GM23338 (cell line): ENCODE measurements around the gene CIC. TPM values are rescaled to one million over a fixed set of nuclear protein-coding genes. Genes with fewer than 3 reads are reported as not detected.

Source experiments
- ATAC-seq: fragments of 200-7000 bp; cut with Tn5 transposase; 3 replicates; pipeline ENCODE4 v1.9.1; 2020
- DNase-seq: peaks from one replicate; pipeline ENCODE4 v3.0.0-alpha.2; 2015; ENCODE audit warnings: low spot score
- H2AFZ ChIP-seq: fragments of 200-600 bp; sonication (generic); 2 replicates; pipeline ENCODE4 v1.8.0; 2016; ENCODE audit warnings: antibody characterized with exemption, mild to moderate bottlenecking, moderate library complexity
- H3F3A ChIP-seq: fragments of 200-600 bp; sonication (generic); replicated peaks from 2 replicates; pipeline ENCODE4 v1.8.0; 2017; ENCODE audit warnings: antibody characterized with exemption, mixed run types, low read depth
- H3K27ac ChIP-seq: fragments of 200-600 bp; sonication (generic); 2 replicates; pipeline ENCODE4 v1.6.1; 2016; ENCODE audit warnings: low read depth
- H3K27me3 ChIP-seq: fragments of 200-600 bp; sonication (generic); 2 replicates; pipeline ENCODE4 v1.8.0; 2016; ENCODE audit warnings: mild to moderate bottlenecking, mixed run types, moderate library complexity; ENCODE audit not compliant: insufficient read depth
- H3K36me3 ChIP-seq: fragments of 200-600 bp; sonication (generic); 2 replicates; pipeline ENCODE4 v1.8.0; 2016; ENCODE audit warnings: mild to moderate bottlenecking; ENCODE audit not compliant: insufficient read depth
- H3K4me1 ChIP-seq: fragments of 200-600 bp; sonication (generic); 2 replicates; pipeline ENCODE4 v1.8.0; 2016; ENCODE audit warnings: mild to moderate bottlenecking, moderate library complexity; ENCODE audit not compliant: insufficient read depth
- H3K4me2 ChIP-seq: fragments of 200-600 bp; sonication (generic); 2 replicates; pipeline ENCODE4 v1.7.1; 2017; ENCODE audit warnings: mixed run types
- H3K4me3 ChIP-seq: fragments of 200-600 bp; sonication (generic); 2 replicates; pipeline ENCODE4 v1.6.1; 2016; ENCODE audit warnings: mixed run types
- H3K79me2 ChIP-seq: fragments of 200-600 bp; sonication (generic); replicated peaks from 2 replicates; pipeline ENCODE4 v1.8.0; 2017; ENCODE audit warnings: mild to moderate bottlenecking; ENCODE audit not compliant: insufficient read depth
- H3K9me2 ChIP-seq: fragments of 200-600 bp; sonication (generic); 2 replicates; pipeline ENCODE4 v1.8.0; 2017; ENCODE audit not compliant: insufficient read depth
- H4K20me1 ChIP-seq: fragments of 200-600 bp; sonication (generic); replicated peaks from 2 replicates; pipeline ENCODE4 v1.8.0; 2017; ENCODE audit warnings: mild to moderate bottlenecking; ENCODE audit not compliant: insufficient read depth
- H3K27ac Mint-ChIP-seq: 2 replicates; pipeline ENCODE4 v1.8.0; 2020; ENCODE audit warnings: inconsistent platforms, mild to moderate bottlenecking, moderate library complexity, mixed read lengths
- H3K27me3 Mint-ChIP-seq: 3 replicates; pipeline ENCODE4 v1.8.0; 2022; ENCODE audit warnings: low read depth, mild to moderate bottlenecking, moderate library complexity, mixed read lengths, inconsistent platforms; ENCODE audit not compliant: insufficient read depth, poor library complexity
- H3K36me3 Mint-ChIP-seq: 3 replicates; pipeline ENCODE4 v1.8.0; 2021; ENCODE audit warnings: low read depth, mild to moderate bottlenecking, inconsistent platforms, moderate library complexity, mixed read lengths
- H3K4me1 Mint-ChIP-seq: 3 replicates; pipeline ENCODE4 v1.8.0; 2020; ENCODE audit warnings: mild to moderate bottlenecking, inconsistent platforms, mixed read lengths
- H3K4me3 Mint-ChIP-seq: 3 replicates; pipeline ENCODE4 v1.8.0; 2021; ENCODE audit warnings: moderate library complexity, mild to moderate bottlenecking, inconsistent platforms, mixed read lengths
- H3K9me3 Mint-ChIP-seq: 3 replicates; pipeline ENCODE4 v1.8.0; 2020; ENCODE audit warnings: moderate library complexity, mild to moderate bottlenecking, inconsistent platforms, mixed read lengths
- CREB1 ChIP-seq: fragments of 250-450 bp; sonication (Bioruptor Pico); IDR thresholded peaks from 2 replicates; pipeline ENCODE4 v1.5.0; 2020; ENCODE audit warnings: low read depth, mild to moderate bottlenecking, moderate library complexity
- CTCF ChIP-seq, 2 experiments: fragments of 200-600 bp in 1 of 2; sonication (generic) in 1 of 2; conservative IDR thresholded peaks; 2 replicates each; pipeline versions ENCODE4 v1.5.1 to v1.6.1; 2016 to 2017; ENCODE audit warnings: antibody characterized with exemption in 2 of 2, low read depth in 2 of 2, mild to moderate bottlenecking in 2 of 2, moderate library complexity in 1 of 2
- EZH2 ChIP-seq: fragments of 200-600 bp; sonication (generic); IDR thresholded peaks from one replicate; pipeline ENCODE4 v1.8.0; 2017; ENCODE audit warnings: antibody characterized with exemption, mild to moderate bottlenecking, low read depth; ENCODE audit not compliant: unreplicated experiment
- EZH2phosphoT487 ChIP-seq: fragments of 200-600 bp; sonication (generic); IDR thresholded peaks from one replicate; pipeline ENCODE4 v1.8.1; 2018; ENCODE audit warnings: antibody characterized with exemption; ENCODE audit not compliant: unreplicated experiment
- JUNB ChIP-seq: IDR thresholded peaks from one replicate; pipeline ENCODE4 v1.6.1; 2016; ENCODE audit warnings: antibody characterized with exemption; ENCODE audit not compliant: unreplicated experiment
- NANOG ChIP-seq: IDR thresholded peaks from 2 replicates; pipeline ENCODE4 v1.6.1; 2016; ENCODE audit warnings: antibody characterized with exemption, borderline replicate concordance
- POLR2AphosphoS5 ChIP-seq: IDR thresholded peaks from 2 replicates; pipeline ENCODE4 v1.6.1; 2016; ENCODE audit warnings: antibody characterized with exemption, low read depth
- STAT1 ChIP-seq: IDR thresholded peaks from one replicate; pipeline ENCODE4 v1.6.1; 2016; ENCODE audit warnings: antibody characterized with exemption; ENCODE audit not compliant: unreplicated experiment
- ZNF114 ChIP-seq: fragments of 250-450 bp; sonication (Bioruptor Pico); IDR thresholded peaks from 2 replicates; pipeline ENCODE4 v1.5.0; 2020; ENCODE audit warnings: mild to moderate bottlenecking, moderate library complexity
- ZNF331 ChIP-seq: fragments of 250-450 bp; sonication (Bioruptor Pico); IDR thresholded peaks from 2 replicates; pipeline ENCODE4 v1.5.0; 2020; ENCODE audit warnings: low read depth, mild to moderate bottlenecking, moderate library complexity
- polyA plus RNA-seq: library from polyadenylated mRNA; unstranded; fragments of >200 nt; fragmentation: Nextera tagmentation; extraction: Ambion mirVana; gene quantifications from 2 replicates; pipeline ENCODE4 v1.2.1, GENCODE V29; 2016
- total RNA-seq: library from RNA; depleted of rRNA; stranded (reverse); fragments of >200 nt; shearing (Covaris generic); gene quantifications from 2 replicates; pipeline ENCODE4 v1.2.3, GENCODE V29; 2014
- TF ChIP-seq, protein P1 (sequence below): IDR thresholded peaks from 2 replicates; pipeline ENCODE4 v1.6.1; 2016; ENCODE audit warnings: antibody characterized with exemption

CIC gene
- total and polyA plus RNA-seq, 2 experiments from 2014 or later: 13.2 to 42.0 TPM

DNA sequence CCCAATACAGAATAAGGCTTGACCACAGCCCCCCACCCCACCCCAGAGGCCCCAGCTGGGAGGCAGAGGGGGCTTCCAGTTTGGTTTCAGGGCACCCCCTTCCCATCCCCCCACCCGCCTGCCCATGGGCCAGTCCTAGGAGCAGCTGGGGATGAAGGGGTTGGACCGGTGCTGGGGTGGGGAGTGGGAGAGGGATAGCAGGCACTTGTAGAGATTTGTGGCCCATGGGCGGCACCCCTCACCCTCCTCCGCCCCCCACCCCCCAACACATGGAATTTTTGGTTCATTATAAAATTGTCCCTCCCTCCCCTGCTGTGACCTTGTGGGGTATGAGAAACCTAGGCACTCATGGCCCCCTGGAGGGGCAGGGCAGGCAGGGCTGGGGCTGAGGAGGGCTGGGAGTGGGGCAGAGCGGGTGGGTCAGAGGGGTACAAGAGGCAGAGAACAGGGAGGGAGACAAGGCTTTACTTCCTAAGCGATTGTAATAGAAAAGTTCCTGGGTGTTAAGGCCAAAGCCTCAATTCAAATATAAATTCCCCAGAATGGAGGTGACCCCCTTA is 21.3 kb upstream of the CIC start:
- peaks cover 26% of the 10 kb centered on the region for H3K79me2 ChIP-seq
- no peak overlapping the region for H3K27ac Mint-ChIP-seq
- TF ChIP-seq EZH2 (no peak), JUNB (no peak), POLR2AphosphoS5 (no peak), EZH2phosphoT487 (no peak), CREB1 (CRISPR knock-in tag) (no peak), NANOG (no peak), STAT1 (no peak), ZNF331 (CRISPR knock-in tag) (no peak), CTCF (conservative IDR thresholded peaks at IDR 0.05; ENCODE audit: low read depth in 2 of 2) (no peak), ZNF114 (CRISPR knock-in tag) (no peak)
- TF ChIP-seq, protein P1, sequence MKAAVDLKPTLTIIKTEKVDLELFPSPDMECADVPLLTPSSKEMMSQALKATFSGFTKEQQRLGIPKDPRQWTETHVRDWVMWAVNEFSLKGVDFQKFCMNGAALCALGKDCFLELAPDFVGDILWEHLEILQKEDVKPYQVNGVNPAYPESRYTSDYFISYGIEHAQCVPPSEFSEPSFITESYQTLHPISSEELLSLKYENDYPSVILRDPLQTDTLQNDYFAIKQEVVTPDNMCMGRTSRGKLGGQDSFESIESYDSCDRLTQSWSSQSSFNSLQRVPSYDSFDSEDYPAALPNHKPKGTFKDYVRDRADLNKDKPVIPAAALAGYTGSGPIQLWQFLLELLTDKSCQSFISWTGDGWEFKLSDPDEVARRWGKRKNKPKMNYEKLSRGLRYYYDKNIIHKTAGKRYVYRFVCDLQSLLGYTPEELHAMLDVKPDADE: no peak
- H2AFZ ChIP-seq: no peak overlapping the region
- H3F3A ChIP-seq: peaks cover 13% of the 10 kb centered on the region
- peaks cover 44% of the 10 kb centered on the region for H3K4me1 Mint-ChIP-seq
- no peak overlapping the region for H3K4me3 ChIP-seq
- no peaks in the 10 kb centered on the region for H3K36me3 ChIP-seq
- DNase-seq (no peak), ATAC-seq (no peak)
- H3K27me3 ChIP-seq: no peaks in the 10 kb centered on the region
- no peaks in the 10 kb centered on the region; the same call in 2 of the 3 replicates for H3K9me3 Mint-ChIP-seq
- peaks cover 26% of the 10 kb centered on the region for H3K27me3 Mint-ChIP-seq
- H4K20me1 ChIP-seq: no peaks in the 10 kb centered on the region; the same call in 1 of the 2 replicates
- no peaks in the 10 kb centered on the region for H3K9me2 ChIP-seq
- peaks cover 44% of the 10 kb centered on the region for H3K4me1 ChIP-seq
- H3K4me2 ChIP-seq: no peak overlapping the region
- no peak overlapping the region for H3K4me3 Mint-ChIP-seq
- peaks cover 10% of the 10 kb centered on the region; the same call in 2 of the 3 replicates for H3K36me3 Mint-ChIP-seq
- no peak overlapping the region for H3K27ac ChIP-seq

DNA sequence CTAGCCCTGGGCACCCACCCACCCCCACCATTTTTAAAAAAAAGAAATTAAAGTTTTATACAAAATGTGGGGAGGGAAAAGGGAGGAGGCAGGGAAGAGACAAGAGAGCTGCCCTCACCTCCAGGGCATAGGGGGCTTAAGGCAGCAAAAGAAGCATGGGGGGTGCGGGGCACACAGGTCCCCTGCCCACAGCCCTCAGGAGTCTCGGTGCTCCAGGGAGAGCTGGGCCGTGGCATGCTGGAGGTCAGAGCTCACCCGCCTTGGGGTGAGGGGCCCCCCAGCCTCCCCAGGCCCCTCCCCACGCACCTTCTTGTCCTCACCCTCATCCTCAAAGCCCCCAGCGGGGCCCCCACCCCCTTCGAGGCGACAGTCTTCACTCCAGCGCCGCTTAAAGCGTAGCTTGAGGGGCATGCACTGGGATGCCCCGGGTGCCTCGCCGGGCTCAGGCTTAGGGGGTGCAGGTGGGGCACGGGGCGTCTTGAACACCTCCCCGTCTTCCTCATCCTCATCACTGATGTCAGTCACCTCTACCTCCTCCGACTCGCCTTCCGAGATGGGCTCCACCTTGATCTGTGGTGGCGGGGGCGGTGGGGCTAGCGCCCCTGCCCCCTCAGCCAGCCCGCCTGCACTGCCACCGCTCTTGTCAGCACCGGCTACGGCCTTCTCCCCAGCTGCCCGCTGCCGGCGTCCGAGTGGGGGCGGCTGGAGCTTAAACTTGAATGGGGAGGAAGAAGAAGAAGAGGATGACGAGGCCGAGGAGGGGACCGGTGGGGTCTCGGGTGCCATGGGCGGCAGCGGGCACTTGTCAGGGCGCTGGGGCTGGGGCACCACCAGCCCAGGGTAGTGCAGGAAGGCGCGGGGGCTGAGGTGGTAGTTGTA is 20.5 kb upstream of the CIC start:
- Histone ChIP-seq H3K27me3 (no peaks in the 10 kb centered on the region), H3K27ac (no peak overlapping the region), H3K4me1 (peaks cover 43% of the 10 kb centered on the region), H3F3A (peaks cover 13% of the 10 kb centered on the region), H3K36me3 (no peaks in the 10 kb centered on the region), H3K9me2 (no peaks in the 10 kb centered on the region), H4K20me1 (no peaks in the 10 kb centered on the region; the same call in 1 of the 2 replicates), H3K4me3 (no peak overlapping the region), H3K4me2 (no peak overlapping the region), H3K79me2 (peaks cover 34% of the 10 kb centered on the region), H2AFZ (no peak overlapping the region)
- ATAC-seq (no peak), DNase-seq (no peak)
- no peak overlapping the region for H3K4me3 Mint-ChIP-seq
- H3K36me3 Mint-ChIP-seq: peaks cover 10% of the 10 kb centered on the region; the same call in 2 of the 3 replicates
- H3K4me1 Mint-ChIP-seq: peaks cover 43% of the 10 kb centered on the region
- H3K27me3 Mint-ChIP-seq: peaks cover 26% of the 10 kb centered on the region
- H3K9me3 Mint-ChIP-seq: no peaks in the 10 kb centered on the region; the same call in 2 of the 3 replicates
- no peak overlapping the region for H3K27ac Mint-ChIP-seq
- TF ChIP-seq JUNB: no peak
- TF ChIP-seq ZNF331 (CRISPR knock-in tag): no peak
- TF ChIP-seq POLR2AphosphoS5: 0 out of 2 replicates have a peak, but pooled peaks have one; percentile 8
- TF ChIP-seq, protein P1: no peak
